ENCODE measurements around the gene MANEAL. TPM values are rescaled to one million over a fixed set of nuclear protein-coding genes. Genes with fewer than 3 reads are reported as not detected.

Gene MANEAL
- 0.17 and 0.30 TPM in 2 replicates for total RNA-seq

GRCh38 chr1:37793773-37794371 is at the start of gene MANEAL:
MANEAL (plus strand) TSS chr1:37793847; CDS start chr1:37794183, 336 bp downstream.

GRCh38 chr1:37764888-37765441 is 28.7 kb upstream of the MANEAL start, which contains the start of gene EPHA10:
EPHA10 (minus strand) TSS chr1:37765120; CDS start chr1:37765066, 54 bp downstream.

GRCh38 chr1:37807555-37808368 is 14.1 kb downstream of the MANEAL start, which contains the start of the genes C1orf122 and YRDC:
C1orf122 (plus strand) TSS chr1:37807790; CDS start chr1:37808405, 615 bp downstream.
YRDC (minus strand) TSS chr1:37808208; CDS start chr1:37808180, 28 bp downstream.

Other genes starting within 250 kb of the MANEAL start
- gene SNIP1, start 239.6 kb upstream of the MANEAL start, total RNA-seq: 8.6 and 10.1 TPM in 2 replicates
- gene DNALI1, start 236.9 kb upstream of the MANEAL start, total RNA-seq: 7.9 and 8.2 TPM in 2 replicates
- gene GNL2, start 197.9 kb upstream of the MANEAL start, total RNA-seq: 37.0 and 40.3 TPM in 2 replicates
- gene RSPO1, start 159.0 kb upstream of the MANEAL start, total RNA-seq: under 0.01 and 0.17 TPM in 2 replicates
- gene CDCA8, start 101.3 kb upstream of the MANEAL start, total RNA-seq: 45.2 and 47.4 TPM in 2 replicates
- not detected in 2 replicates for gene EPHA10, start 28.7 kb upstream of the MANEAL start, total RNA-seq
- gene C1orf122, start 13.9 kb downstream of the MANEAL start, total RNA-seq: 62.9 and 66.3 TPM in 2 replicates
- gene YRDC, start 14.4 kb downstream of the MANEAL start, total RNA-seq: 14.9 and 19.2 TPM in 2 replicates
- 1.0 and 1.3 TPM in 2 replicates for gene MTF1, start 65.7 kb downstream of the MANEAL start, total RNA-seq
- 14.8 and 20.4 TPM in 2 replicates for gene INPP5B, start 153.2 kb downstream of the MANEAL start, total RNA-seq
- gene SF3A3, start 196.2 kb downstream of the MANEAL start, total RNA-seq: 60.4 and 71.7 TPM in 2 replicates
- 26.2 and 27.2 TPM in 2 replicates for gene FHL3, start 211.7 kb downstream of the MANEAL start, total RNA-seq
- 49.7 and 73.6 TPM in 2 replicates for gene UTP11, start 218.9 kb downstream of the MANEAL start, total RNA-seq

All from bronchus fibroblast of lung (primary cell).